A549 (cell line): ENCODE data around the gene TREM1.

ENCODE experiments used
- BCL3 ChIP-seq: fragments of >200 bp; sonication (Bioruptor Twin); formaldehyde crosslinking; IDR thresholded peaks from 3 replicates; pipeline ENCODE4 v1.6.1; 2016
- ELK1 ChIP-seq: fragments of 150-350 bp; IDR thresholded peaks from 2 replicates; pipeline ENCODE4 v1.6.1; 2014; ENCODE audit warnings: low read depth, mild to moderate bottlenecking, low read length
- EP300 ChIP-seq, 2 experiments: fragments of >200 bp; sonication (Bioruptor Twin); formaldehyde crosslinking; IDR thresholded peaks; 2 replicates in 1 of 2; 3 replicates in 1 of 2; pipeline ENCODE4 v1.6.1; 2016 to 2017
- GATA3 ChIP-seq: IDR thresholded peaks from 2 replicates; pipeline ENCODE4 v1.6.1; 2012; ENCODE audit warnings: borderline replicate concordance
- JUN ChIP-seq, 2 experiments: fragments of >200 bp; sonication (Bioruptor Twin); formaldehyde crosslinking; IDR thresholded peaks; 2 replicates in 1 of 2; 3 replicates in 1 of 2; pipeline ENCODE4 v1.6.1; 2016 to 2017
- MAFK ChIP-seq: fragments of 450-650 bp; IDR thresholded peaks from 2 replicates; pipeline ENCODE4 v1.6.1; 2014; ENCODE audit not compliant: partially characterized antibody
- NR3C1 ChIP-seq: fragments of >200 bp; sonication (Bioruptor Twin); formaldehyde crosslinking; IDR thresholded peaks from 3 replicates; pipeline ENCODE4 v1.6.1; 2017
- RAD21 ChIP-seq, 2 experiments: fragments of >200 bp in 1 of 2; sonication (Bioruptor Twin) in 1 of 2; formaldehyde crosslinking in 1 of 2; IDR thresholded peaks in 1 of 2; conservative IDR thresholded peaks in 1 of 2; 2 replicates in 1 of 2; 3 replicates in 1 of 2; pipeline ENCODE4 v1.6.1; 2012 to 2018; ENCODE audit warnings: inconsistent platforms in 1 of 2
- REST ChIP-seq: fragments of 200-600 bp; sonication (generic); IDR thresholded peaks from 2 replicates; pipeline ENCODE4 v1.6.1; 2016; ENCODE audit warnings: antibody characterized with exemption, mild to moderate bottlenecking, moderate library complexity
- TF ChIP-seq, protein P1 (sequence below): IDR thresholded peaks from 2 replicates; pipeline ENCODE4 v1.6.1; 2012
- TF ChIP-seq, protein P2 (sequence below): fragments of >200 bp; sonication (Bioruptor Twin); formaldehyde crosslinking; IDR thresholded peaks from 3 replicates; pipeline ENCODE4 v1.5.1; 2016
- TF ChIP-seq, protein P3 (sequence below): fragments of 450-650 bp; IDR thresholded peaks from 2 replicates; pipeline ENCODE4 v1.6.1; 2014; ENCODE audit warnings: antibody characterized with exemption

DNA sequence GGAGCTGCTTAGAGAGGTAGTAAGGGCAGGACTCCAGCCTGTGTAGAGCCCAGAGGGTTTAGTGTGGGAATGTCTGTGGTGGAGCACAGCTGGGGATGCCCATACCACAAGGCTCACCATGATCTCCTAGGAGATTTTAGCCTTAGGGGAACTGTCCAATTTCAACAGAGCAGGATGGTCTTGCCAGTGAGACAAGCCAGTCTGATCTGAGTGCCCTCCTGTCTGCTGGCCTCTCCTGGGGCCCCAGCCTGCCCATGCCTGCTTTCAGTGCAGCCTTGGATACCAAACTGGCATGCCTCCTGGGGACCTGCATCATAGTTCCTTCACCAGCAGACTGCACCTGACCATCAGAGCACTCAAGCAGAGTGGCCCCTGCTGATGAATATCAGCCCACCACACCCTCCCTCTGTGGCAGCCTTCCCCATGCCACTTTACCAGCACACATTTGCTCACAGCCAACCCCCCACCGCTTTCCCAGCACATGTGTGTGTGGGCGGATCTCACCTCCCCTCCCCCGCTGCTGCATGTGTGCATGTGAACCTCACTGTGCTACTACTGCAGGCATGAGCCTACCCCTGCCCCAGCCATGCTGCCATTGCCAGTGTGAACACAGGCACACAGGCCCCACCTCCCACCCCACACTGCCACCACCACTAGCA lies 7.9 kb upstream of the TREM1 start:
- TF ChIP-seq, protein P1, sequence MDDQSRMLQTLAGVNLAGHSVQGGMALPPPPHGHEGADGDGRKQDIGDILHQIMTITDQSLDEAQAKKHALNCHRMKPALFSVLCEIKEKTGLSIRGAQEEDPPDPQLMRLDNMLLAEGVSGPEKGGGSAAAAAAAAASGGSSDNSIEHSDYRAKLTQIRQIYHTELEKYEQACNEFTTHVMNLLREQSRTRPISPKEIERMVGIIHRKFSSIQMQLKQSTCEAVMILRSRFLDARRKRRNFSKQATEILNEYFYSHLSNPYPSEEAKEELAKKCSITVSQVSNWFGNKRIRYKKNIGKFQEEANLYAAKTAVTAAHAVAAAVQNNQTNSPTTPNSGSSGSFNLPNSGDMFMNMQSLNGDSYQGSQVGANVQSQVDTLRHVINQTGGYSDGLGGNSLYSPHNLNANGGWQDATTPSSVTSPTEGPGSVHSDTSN: no peak
- no peak for TF ChIP-seq REST
- no peak for TF ChIP-seq NR3C1
- TF ChIP-seq, protein P2, sequence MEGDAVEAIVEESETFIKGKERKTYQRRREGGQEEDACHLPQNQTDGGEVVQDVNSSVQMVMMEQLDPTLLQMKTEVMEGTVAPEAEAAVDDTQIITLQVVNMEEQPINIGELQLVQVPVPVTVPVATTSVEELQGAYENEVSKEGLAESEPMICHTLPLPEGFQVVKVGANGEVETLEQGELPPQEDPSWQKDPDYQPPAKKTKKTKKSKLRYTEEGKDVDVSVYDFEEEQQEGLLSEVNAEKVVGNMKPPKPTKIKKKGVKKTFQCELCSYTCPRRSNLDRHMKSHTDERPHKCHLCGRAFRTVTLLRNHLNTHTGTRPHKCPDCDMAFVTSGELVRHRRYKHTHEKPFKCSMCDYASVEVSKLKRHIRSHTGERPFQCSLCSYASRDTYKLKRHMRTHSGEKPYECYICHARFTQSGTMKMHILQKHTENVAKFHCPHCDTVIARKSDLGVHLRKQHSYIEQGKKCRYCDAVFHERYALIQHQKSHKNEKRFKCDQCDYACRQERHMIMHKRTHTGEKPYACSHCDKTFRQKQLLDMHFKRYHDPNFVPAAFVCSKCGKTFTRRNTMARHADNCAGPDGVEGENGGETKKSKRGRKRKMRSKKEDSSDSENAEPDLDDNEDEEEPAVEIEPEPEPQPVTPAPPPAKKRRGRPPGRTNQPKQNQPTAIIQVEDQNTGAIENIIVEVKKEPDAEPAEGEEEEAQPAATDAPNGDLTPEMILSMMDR: no peak
- TF ChIP-seq, protein P3, sequence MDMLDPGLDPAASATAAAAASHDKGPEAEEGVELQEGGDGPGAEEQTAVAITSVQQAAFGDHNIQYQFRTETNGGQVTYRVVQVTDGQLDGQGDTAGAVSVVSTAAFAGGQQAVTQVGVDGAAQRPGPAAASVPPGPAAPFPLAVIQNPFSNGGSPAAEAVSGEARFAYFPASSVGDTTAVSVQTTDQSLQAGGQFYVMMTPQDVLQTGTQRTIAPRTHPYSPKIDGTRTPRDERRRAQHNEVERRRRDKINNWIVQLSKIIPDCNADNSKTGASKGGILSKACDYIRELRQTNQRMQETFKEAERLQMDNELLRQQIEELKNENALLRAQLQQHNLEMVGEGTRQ: no peak
- no peak for TF ChIP-seq EP300 (IDR thresholded peaks at IDR 0.05)
- no peak for TF ChIP-seq RAD21 (conservative IDR thresholded peaks at IDR 0.05 in 1 of 2, IDR thresholded peaks at IDR 0.05 in 1 of 2)
- TF ChIP-seq GATA3: no peak
- no peak for TF ChIP-seq MAFK
- no peak for TF ChIP-seq BCL3
- no peak for TF ChIP-seq ELK1
- no peak for TF ChIP-seq JUN (IDR thresholded peaks at IDR 0.05)
